Measurements from ENCODE around the gene RXRG.

Gene RXRG

GRCh38 chr1:165389609-165390008 lies 55.3 kb downstream of the RXRG start:
- Histone ChIP-seq H3K27me3 (ENCODE audit: control insufficient read depth in 1 of 2, insufficient read depth in 2 of 2, low read length in 2 of 2) (peaks cover 3 to 4% of the 10 kb centered on the region in 2 donors), H3K36me3 (ENCODE audit: control insufficient read depth in 2 of 2, insufficient read depth in 2 of 2, low read length in 2 of 2) (no peaks in the 10 kb centered on the region), H3K9ac (ENCODE audit: low read length in 2 of 2) (no peak overlapping the region), H3K4me1 (ENCODE audit: control insufficient read depth, insufficient read depth, low read length) (peaks cover 4% of the 10 kb centered on the region), H3K27ac (ENCODE audit: low read length) (no peak overlapping the region), H3K9me3 (ENCODE audit: control insufficient read depth in 2 of 2, low read length in 2 of 2) (no peaks in the 10 kb centered on the region), H3K4me3 (ENCODE audit: low read length in 2 of 2) (no peak overlapping the region)

GRCh38 chr1:165387961-165388360 lies 57.0 kb downstream of the RXRG start:
- Histone ChIP-seq H3K9me3 (ENCODE audit: control insufficient read depth in 2 of 2, low read length in 2 of 2) (no peaks in the 10 kb centered on the region), H3K4me3 (ENCODE audit: low read length in 2 of 2) (no peak overlapping the region), H3K4me1 (ENCODE audit: control insufficient read depth, insufficient read depth, low read length) (peaks cover 6% of the 10 kb centered on the region), H3K27me3 (ENCODE audit: control insufficient read depth in 1 of 2, insufficient read depth in 2 of 2, low read length in 2 of 2) (peaks cover 3 to 4% of the 10 kb centered on the region in 2 donors), H3K27ac (ENCODE audit: low read length) (no peak overlapping the region), H3K9ac (ENCODE audit: low read length in 2 of 2) (no peak overlapping the region), H3K36me3 (ENCODE audit: control insufficient read depth in 2 of 2, insufficient read depth in 2 of 2, low read length in 2 of 2) (no peaks in the 10 kb centered on the region)

DNA sequence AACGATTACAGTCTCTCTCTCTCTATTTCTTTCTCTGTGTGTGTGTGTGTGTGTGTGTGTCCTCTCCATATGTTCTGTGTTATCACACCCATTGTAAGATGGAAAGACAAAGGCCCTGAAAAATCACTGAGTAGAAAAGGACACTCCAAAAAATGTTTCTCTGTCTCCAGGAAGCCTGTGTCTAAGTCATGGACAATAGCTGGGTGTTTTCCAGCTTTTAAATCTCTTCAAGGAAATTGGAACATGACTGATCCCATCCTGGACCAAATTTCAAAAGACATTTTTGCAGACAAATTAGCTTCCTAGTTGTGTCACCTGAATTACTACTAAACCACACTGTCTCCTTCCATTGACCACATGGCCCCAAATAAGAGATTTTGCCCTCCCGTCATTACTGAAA lies 57.4 kb downstream of the RXRG start:
- no peaks in the 10 kb centered on the region for H3K36me3 ChIP-seq (ENCODE audit: control insufficient read depth in 2 of 2, insufficient read depth in 2 of 2, low read length in 2 of 2)
- no peak overlapping the region for H3K4me3 ChIP-seq (ENCODE audit: low read length in 2 of 2)
- no peak overlapping the region for H3K27ac ChIP-seq (ENCODE audit: low read length)
- H3K9ac ChIP-seq (ENCODE audit: low read length in 2 of 2), result no peak overlapping the region
- peaks cover 2 to 3% of the 10 kb centered on the region in 2 donors for H3K27me3 ChIP-seq (ENCODE audit: control insufficient read depth in 1 of 2, insufficient read depth in 2 of 2, low read length in 2 of 2)
- H3K9me3 ChIP-seq (ENCODE audit: control insufficient read depth in 2 of 2, low read length in 2 of 2), result no peaks in the 10 kb centered on the region
- H3K4me1 ChIP-seq (ENCODE audit: control insufficient read depth, insufficient read depth, low read length), result peaks cover 7% of the 10 kb centered on the region

DNA sequence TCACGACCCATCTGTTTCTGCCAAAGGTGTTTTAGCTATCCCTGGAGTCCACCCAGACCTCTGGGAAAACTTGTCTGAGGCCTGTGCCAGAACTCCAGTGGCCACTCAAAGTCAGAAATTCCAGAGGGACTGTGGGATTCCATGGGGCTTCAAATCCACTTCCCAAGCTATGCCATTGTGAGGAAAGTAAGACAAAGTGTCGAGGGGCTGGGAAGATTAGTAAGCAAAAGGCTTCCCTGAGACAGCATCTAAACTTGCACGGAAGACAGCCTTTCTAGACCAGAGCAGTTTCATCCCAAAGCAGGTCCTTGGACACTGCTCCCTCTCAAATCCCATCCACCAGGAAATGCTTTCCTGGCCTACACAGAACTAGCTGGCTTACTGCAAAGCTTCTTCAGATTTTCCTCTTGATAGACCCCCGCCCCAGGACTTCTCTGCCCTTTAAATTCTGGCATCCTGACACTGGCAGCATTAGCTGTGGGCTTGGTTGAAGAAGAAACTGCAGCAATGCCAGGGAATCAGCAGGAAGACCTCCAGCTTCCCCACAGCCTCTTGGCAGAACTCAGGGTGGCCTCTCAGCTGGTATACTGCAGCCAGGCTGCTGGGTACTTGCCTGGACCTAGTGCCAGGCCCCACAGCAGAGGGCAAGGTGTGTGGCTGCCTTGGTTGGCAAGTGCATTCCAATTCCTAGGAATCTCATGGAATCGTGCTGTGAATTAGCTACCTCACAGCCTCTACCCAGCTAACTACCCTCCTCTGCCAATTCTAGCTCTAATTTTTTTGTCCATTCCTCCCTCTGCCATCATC lies 61.1 kb downstream of the RXRG start:
- no peak overlapping the region for H3K4me3 ChIP-seq (ENCODE audit: low read length in 2 of 2)
- no peaks in the 10 kb centered on the region for H3K36me3 ChIP-seq (ENCODE audit: control insufficient read depth in 2 of 2, insufficient read depth in 2 of 2, low read length in 2 of 2)
- no peak overlapping the region for H3K27ac ChIP-seq (ENCODE audit: low read length)
- H3K4me1 ChIP-seq (ENCODE audit: control insufficient read depth, insufficient read depth, low read length), result peaks cover 7% of the 10 kb centered on the region
- no peaks in the 10 kb centered on the region for H3K27me3 ChIP-seq (ENCODE audit: control insufficient read depth in 1 of 2, insufficient read depth in 2 of 2, low read length in 2 of 2)
- H3K9me3 ChIP-seq (ENCODE audit: control insufficient read depth in 2 of 2, low read length in 2 of 2), result no peaks in the 10 kb centered on the region
- H3K9ac ChIP-seq (ENCODE audit: low read length in 2 of 2), result peak overlapping the region in 1 of 2 donors; percentile 10

DNA sequence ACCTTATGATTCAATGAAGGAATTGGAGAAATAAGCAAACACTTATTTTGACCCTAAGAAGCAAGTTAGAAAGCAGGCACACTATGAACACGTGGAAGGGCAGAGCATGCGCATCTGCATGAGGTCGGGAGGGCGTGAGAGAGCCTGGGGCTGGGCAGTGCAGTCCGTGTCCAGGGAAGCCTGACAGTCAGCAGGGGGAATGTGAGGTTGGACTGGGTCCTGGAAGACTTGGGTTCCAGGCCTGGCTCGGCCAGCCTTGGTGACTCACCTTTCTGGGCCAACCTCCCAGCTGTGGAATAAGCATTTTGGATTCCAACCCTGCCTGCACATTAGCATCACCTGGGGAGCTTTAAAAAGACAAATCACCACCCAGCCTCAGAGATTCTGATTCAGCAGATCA lies 61.9 kb downstream of the RXRG start:
- Histone ChIP-seq H3K36me3 (ENCODE audit: control insufficient read depth in 2 of 2, insufficient read depth in 2 of 2, low read length in 2 of 2) (no peaks in the 10 kb centered on the region), H3K27me3 (ENCODE audit: control insufficient read depth in 1 of 2, insufficient read depth in 2 of 2, low read length in 2 of 2) (no peaks in the 10 kb centered on the region), H3K4me3 (ENCODE audit: low read length in 2 of 2) (no peak overlapping the region), H3K9ac (ENCODE audit: low read length in 2 of 2) (no peak overlapping the region), H3K27ac (ENCODE audit: low read length) (no peak overlapping the region), H3K9me3 (ENCODE audit: control insufficient read depth in 2 of 2, low read length in 2 of 2) (no peaks in the 10 kb centered on the region), H3K4me1 (ENCODE audit: control insufficient read depth, insufficient read depth, low read length) (peaks cover 7% of the 10 kb centered on the region)

- H3K4me1 ChIP-seq (ENCODE audit: control insufficient read depth, insufficient read depth, low read length), result peaks cover 7% of the 10 kb centered on the region
- no peak overlapping the region for H3K27ac ChIP-seq (ENCODE audit: low read length)
- H3K9me3 ChIP-seq (ENCODE audit: control insufficient read depth in 2 of 2, low read length in 2 of 2), result no peaks in the 10 kb centered on the region
- no peaks in the 10 kb centered on the region for H3K36me3 ChIP-seq (ENCODE audit: control insufficient read depth in 2 of 2, insufficient read depth in 2 of 2, low read length in 2 of 2)
- H3K9ac ChIP-seq (ENCODE audit: low read length in 2 of 2), result no peak overlapping the region
- no peaks in the 10 kb centered on the region for H3K27me3 ChIP-seq (ENCODE audit: control insufficient read depth in 1 of 2, insufficient read depth in 2 of 2, low read length in 2 of 2)
- H3K4me3 ChIP-seq (ENCODE audit: low read length in 2 of 2), result no peak overlapping the region
Measured at GRCh38 chr1:165381745-165382505, 63.0 kb downstream of the RXRG start.

DNA sequence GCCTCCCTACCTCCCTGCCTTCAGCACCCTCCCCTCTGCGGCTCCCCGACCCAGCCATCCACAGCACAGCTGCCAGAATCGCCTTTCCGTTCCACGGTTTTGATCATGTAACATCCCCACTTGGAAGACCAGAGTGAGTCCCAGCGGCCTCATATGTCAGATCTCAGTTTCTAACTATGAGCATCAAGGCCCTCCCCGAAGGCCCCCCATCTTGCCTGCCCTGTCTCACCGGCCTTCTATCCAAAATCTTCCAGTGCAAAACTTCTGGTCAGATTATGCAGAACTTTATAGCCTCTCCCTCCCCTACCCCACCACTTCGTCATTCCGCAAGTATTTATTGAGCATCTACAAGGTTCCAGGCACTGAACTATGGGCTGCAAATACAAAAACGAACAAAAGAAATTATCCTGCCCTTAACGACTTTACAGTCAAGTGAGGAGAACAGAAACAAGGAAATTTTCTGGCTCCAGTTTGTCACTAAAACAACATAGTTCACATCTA lies 68.1 kb downstream of the RXRG start:
- Histone ChIP-seq H3K27me3 (ENCODE audit: control insufficient read depth in 1 of 2, insufficient read depth in 2 of 2, low read length in 2 of 2) (peaks cover 0 to 3% of the 10 kb centered on the region in 2 donors), H3K36me3 (ENCODE audit: control insufficient read depth in 2 of 2, insufficient read depth in 2 of 2, low read length in 2 of 2) (no peaks in the 10 kb centered on the region), H3K9me3 (ENCODE audit: control insufficient read depth in 2 of 2, low read length in 2 of 2) (no peaks in the 10 kb centered on the region), H3K4me3 (ENCODE audit: low read length in 2 of 2) (peak overlapping the region; percentile 38 to 74), H3K9ac (ENCODE audit: low read length in 2 of 2) (peak overlapping the region in 1 of 2 donors; percentile 39), H3K27ac (ENCODE audit: low read length) (peak overlapping the region; percentile 49), H3K4me1 (ENCODE audit: control insufficient read depth, insufficient read depth, low read length) (peaks cover 9% of the 10 kb centered on the region)

DNA sequence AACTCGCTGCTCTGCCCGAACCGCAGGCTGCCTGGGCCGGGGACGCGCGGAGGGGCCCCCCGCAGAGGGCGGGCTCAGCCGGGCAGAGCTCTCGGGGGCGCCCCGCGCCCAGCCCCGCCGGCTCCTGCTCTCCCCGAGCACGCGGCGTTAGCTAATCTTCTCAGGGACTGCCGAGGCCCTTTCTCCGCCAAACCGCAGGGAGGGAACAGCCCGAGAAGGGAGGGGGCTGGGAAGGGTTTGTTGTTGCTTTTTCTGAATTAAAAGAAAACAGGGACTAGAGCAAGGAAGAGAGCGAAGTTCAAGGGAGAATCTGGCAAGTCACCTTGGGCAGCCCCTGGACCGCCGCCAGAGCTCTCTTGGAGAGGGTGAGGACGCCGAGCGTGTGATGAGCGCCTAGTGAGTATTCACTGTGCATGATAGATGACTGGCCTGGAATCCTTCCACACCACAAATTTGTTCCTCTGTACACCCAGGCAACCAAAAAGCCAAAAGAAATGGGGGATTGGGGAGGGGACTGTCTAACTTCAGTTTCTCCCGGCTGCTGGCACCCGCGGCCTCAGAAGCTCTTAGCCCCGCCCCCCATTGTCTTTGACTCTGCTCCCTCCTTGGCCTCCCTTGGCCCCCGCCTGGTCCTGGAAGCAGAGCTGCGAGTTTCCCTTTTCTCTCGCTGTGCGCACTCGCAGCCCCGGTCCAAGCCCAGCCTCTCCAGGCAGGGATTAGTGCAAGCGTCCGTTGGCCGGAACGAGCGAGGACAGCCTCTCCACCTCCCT lies 68.7 kb downstream of the RXRG start:
- H3K4me3 ChIP-seq (ENCODE audit: low read length in 2 of 2), result peak overlapping the region; percentile 55 to 74
- no peaks in the 10 kb centered on the region for H3K9me3 ChIP-seq (ENCODE audit: control insufficient read depth in 2 of 2, low read length in 2 of 2)
- no peaks in the 10 kb centered on the region for H3K36me3 ChIP-seq (ENCODE audit: control insufficient read depth in 2 of 2, insufficient read depth in 2 of 2, low read length in 2 of 2)
- H3K27me3 ChIP-seq (ENCODE audit: control insufficient read depth in 1 of 2, insufficient read depth in 2 of 2, low read length in 2 of 2), result peaks cover 0 to 3% of the 10 kb centered on the region in 2 donors
- H3K27ac ChIP-seq (ENCODE audit: low read length), result peak overlapping the region; percentile 49
- peak overlapping the region; percentile 47 to 52 for H3K9ac ChIP-seq (ENCODE audit: low read length in 2 of 2)
- peaks cover 9% of the 10 kb centered on the region for H3K4me1 ChIP-seq (ENCODE audit: control insufficient read depth, insufficient read depth, low read length)

GRCh38 chr1:165375623-165376022 lies 69.3 kb downstream of the RXRG start:
- no peaks in the 10 kb centered on the region for H3K36me3 ChIP-seq (ENCODE audit: control insufficient read depth in 2 of 2, insufficient read depth in 2 of 2, low read length in 2 of 2)
- H3K27me3 ChIP-seq (ENCODE audit: control insufficient read depth in 1 of 2, insufficient read depth in 2 of 2, low read length in 2 of 2), result peaks cover 0 to 3% of the 10 kb centered on the region in 2 donors
- H3K9me3 ChIP-seq (ENCODE audit: control insufficient read depth in 2 of 2, low read length in 2 of 2), result no peaks in the 10 kb centered on the region
- H3K9ac ChIP-seq (ENCODE audit: low read length in 2 of 2), result peak overlapping the region; percentile 37 to 52
- peak overlapping the region; percentile 49 for H3K27ac ChIP-seq (ENCODE audit: low read length)
- peak overlapping the region; percentile 55 to 74 for H3K4me3 ChIP-seq (ENCODE audit: low read length in 2 of 2)
- H3K4me1 ChIP-seq (ENCODE audit: control insufficient read depth, insufficient read depth, low read length), result peaks cover 9% of the 10 kb centered on the region

- Histone ChIP-seq H3K9ac (ENCODE audit: low read length in 2 of 2) (no peak overlapping the region), H3K4me1 (ENCODE audit: control insufficient read depth, insufficient read depth, low read length) (peaks cover 9% of the 10 kb centered on the region), H3K36me3 (ENCODE audit: control insufficient read depth in 2 of 2, insufficient read depth in 2 of 2, low read length in 2 of 2) (no peaks in the 10 kb centered on the region), H3K4me3 (ENCODE audit: low read length in 2 of 2) (no peak overlapping the region), H3K9me3 (ENCODE audit: control insufficient read depth in 2 of 2, low read length in 2 of 2) (no peaks in the 10 kb centered on the region), H3K27me3 (ENCODE audit: control insufficient read depth in 1 of 2, insufficient read depth in 2 of 2, low read length in 2 of 2) (peaks cover 0 to 11% of the 10 kb centered on the region in 2 donors), H3K27ac (ENCODE audit: low read length) (no peak overlapping the region)
Measured at GRCh38 chr1:165371588-165372225, 73.2 kb downstream of the RXRG start.

Measured in stomach smooth muscle (tissue), 2 donors.